Measurements from ENCODE around the gene EPHA2.

DNA sequence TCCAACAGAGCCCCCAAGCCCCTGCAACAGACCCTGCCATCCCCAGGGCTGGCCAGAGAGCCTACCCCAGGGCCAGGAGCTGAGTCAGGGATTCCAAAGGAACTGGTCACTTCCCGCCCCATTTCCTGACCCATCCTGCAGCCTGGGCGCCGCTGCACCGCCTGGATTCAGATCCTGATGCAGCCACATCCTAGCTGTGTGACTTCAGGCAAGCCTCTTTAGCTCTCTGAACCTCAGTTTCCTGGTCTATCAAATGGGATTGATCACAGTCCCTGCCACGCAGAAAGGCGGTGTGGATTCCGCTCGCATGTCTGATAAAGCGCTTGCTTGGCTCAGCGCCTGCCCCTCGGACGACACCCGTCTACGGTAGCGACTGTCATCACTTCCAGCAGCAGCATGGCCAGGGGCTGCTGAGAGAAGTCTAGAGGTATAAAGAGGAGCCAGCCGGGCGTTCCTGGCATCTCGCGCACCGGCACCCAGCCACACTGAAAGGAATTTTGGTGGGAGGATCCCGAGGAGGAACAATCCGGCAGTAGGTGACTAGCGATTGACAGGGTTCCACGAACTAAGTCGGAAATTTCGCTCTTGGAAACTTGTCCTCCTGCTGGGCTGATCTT is 10.1 kb downstream of the EPHA2 start:
- TF ChIP-seq, protein P1, sequence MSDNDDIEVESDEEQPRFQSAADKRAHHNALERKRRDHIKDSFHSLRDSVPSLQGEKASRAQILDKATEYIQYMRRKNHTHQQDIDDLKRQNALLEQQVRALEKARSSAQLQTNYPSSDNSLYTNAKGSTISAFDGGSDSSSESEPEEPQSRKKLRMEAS (IDR thresholded peaks at IDR 0.05; ENCODE audit: insufficient read depth, insufficient read length), result no peak
- peak; percentile 21 for TF ChIP-seq POLR2A (IDR thresholded peaks at IDR 0.05; ENCODE audit: low read depth, low read length)
- TF ChIP-seq, protein P2, sequence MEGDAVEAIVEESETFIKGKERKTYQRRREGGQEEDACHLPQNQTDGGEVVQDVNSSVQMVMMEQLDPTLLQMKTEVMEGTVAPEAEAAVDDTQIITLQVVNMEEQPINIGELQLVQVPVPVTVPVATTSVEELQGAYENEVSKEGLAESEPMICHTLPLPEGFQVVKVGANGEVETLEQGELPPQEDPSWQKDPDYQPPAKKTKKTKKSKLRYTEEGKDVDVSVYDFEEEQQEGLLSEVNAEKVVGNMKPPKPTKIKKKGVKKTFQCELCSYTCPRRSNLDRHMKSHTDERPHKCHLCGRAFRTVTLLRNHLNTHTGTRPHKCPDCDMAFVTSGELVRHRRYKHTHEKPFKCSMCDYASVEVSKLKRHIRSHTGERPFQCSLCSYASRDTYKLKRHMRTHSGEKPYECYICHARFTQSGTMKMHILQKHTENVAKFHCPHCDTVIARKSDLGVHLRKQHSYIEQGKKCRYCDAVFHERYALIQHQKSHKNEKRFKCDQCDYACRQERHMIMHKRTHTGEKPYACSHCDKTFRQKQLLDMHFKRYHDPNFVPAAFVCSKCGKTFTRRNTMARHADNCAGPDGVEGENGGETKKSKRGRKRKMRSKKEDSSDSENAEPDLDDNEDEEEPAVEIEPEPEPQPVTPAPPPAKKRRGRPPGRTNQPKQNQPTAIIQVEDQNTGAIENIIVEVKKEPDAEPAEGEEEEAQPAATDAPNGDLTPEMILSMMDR (IDR thresholded peaks at IDR 0.05; ENCODE audit: extremely low read depth in 1 of 2, insufficient read depth in 1 of 2, low read depth in 1 of 2, low read length in 2 of 2), result no peak

Measured in endothelial cell of umbilical vein (primary cell).